Endothelial cell of umbilical vein (primary cell): Measurements from ENCODE around the gene KCNMA1.

ENCODE experiments used
- EZH2 ChIP-seq: IDR thresholded peaks from 2 replicates; pipeline ENCODE4 v1.6.1; 2012; ENCODE audit warnings: borderline replicate concordance, low read depth, mild to moderate bottlenecking, moderate library complexity, low read length, inconsistent platforms; ENCODE audit not compliant: severe bottlenecking
- JUN ChIP-seq: IDR thresholded peaks from 2 replicates; pipeline ENCODE4 v1.6.1; 2011; ENCODE audit warnings: borderline replicate concordance, low read depth; ENCODE audit not compliant: insufficient read length, insufficient read depth
- POLR2A ChIP-seq: IDR thresholded peaks from 2 replicates; pipeline ENCODE4 v1.6.1; 2012; ENCODE audit warnings: low read depth, mild to moderate bottlenecking, control low read depth, low read length
- POLR2AphosphoS5 ChIP-seq: IDR thresholded peaks from 2 replicates; pipeline ENCODE4 v1.6.1; 2012; ENCODE audit warnings: low read depth, mild to moderate bottlenecking, control low read depth, low read length, moderate library complexity; ENCODE audit not compliant: insufficient read depth
- TF ChIP-seq, protein P1 (sequence below), 2 donors: IDR thresholded peaks; 1 replicate in 1 of 2; 2 replicates in 1 of 2; pipeline ENCODE4 v1.5.1; 2011; ENCODE audit warnings: low read length in 2 of 2, mild to moderate bottlenecking in 2 of 2, moderate library complexity in 2 of 2, control low read depth in 1 of 2, inconsistent platforms in 1 of 2, low read depth in 1 of 2; ENCODE audit not compliant: insufficient read depth in 1 of 2; ENCODE audit errors: extremely low read depth in 1 of 2
- TF ChIP-seq, protein P2 (sequence below): IDR thresholded peaks from 2 replicates; pipeline ENCODE4 v1.6.1; 2011; ENCODE audit not compliant: insufficient read depth, insufficient read length

DNA sequence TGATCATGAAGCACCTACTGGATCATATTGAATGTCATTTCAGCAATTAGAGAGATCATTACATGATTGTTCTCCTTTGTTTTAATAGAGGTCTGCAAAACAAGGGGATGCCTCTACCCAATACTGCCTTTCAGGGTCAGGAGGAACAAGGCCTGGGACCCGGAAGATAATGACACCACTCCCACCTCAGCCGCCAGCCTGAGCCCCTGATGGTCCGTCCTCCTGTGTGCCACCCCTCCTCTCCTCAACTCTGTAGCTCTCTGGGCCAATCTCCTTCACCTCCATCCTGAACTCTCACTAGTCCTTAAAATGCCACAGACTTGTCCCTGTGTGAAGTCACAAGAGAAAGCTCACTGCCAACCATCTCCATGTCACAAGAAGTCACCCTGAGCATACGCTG, 38.0 kb downstream of the KCNMA1 start:
- TF ChIP-seq, protein P1, sequence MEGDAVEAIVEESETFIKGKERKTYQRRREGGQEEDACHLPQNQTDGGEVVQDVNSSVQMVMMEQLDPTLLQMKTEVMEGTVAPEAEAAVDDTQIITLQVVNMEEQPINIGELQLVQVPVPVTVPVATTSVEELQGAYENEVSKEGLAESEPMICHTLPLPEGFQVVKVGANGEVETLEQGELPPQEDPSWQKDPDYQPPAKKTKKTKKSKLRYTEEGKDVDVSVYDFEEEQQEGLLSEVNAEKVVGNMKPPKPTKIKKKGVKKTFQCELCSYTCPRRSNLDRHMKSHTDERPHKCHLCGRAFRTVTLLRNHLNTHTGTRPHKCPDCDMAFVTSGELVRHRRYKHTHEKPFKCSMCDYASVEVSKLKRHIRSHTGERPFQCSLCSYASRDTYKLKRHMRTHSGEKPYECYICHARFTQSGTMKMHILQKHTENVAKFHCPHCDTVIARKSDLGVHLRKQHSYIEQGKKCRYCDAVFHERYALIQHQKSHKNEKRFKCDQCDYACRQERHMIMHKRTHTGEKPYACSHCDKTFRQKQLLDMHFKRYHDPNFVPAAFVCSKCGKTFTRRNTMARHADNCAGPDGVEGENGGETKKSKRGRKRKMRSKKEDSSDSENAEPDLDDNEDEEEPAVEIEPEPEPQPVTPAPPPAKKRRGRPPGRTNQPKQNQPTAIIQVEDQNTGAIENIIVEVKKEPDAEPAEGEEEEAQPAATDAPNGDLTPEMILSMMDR (IDR thresholded peaks at IDR 0.05; ENCODE audit: extremely low read depth in 1 of 2, insufficient read depth in 1 of 2, low read depth in 1 of 2, low read length in 2 of 2), result no peak
- TF ChIP-seq POLR2AphosphoS5 (no peak), EZH2 (no peak), POLR2A (no peak), JUN (no peak)
- TF ChIP-seq, protein P2, sequence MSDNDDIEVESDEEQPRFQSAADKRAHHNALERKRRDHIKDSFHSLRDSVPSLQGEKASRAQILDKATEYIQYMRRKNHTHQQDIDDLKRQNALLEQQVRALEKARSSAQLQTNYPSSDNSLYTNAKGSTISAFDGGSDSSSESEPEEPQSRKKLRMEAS, result no peak
